MM.1S (cell line): Measurements from ENCODE around the gene FAM32A.
A peak's percentile ranks its signal among the peaks of the same experiment; 100 is the strongest.

Experiments used
- CTCF ChIP-seq: fragments of 300-600 bp; sonication (generic); IDR thresholded peaks from 2 replicates; pipeline ENCODE4 v1.5.1; 2016; ENCODE audit warnings: antibody characterized with exemption, low read length, mixed read lengths
- EZH2 ChIP-seq: fragments of 300-600 bp; sonication (generic); optimal IDR thresholded peaks from 2 replicates; pipeline ENCODE3; 2017; ENCODE audit warnings: low read depth, mild to moderate bottlenecking, antibody characterized with exemption, low read length, mixed read lengths
- EZH2phosphoT487 ChIP-seq: fragments of 300-600 bp; sonication (generic); IDR thresholded peaks from 2 replicates; pipeline ENCODE4 v1.6.1; 2018; ENCODE audit warnings: antibody characterized with exemption, low read length

GRCh38 chr19:16141043-16141442 is 44.2 kb upstream of the FAM32A start:
- TF ChIP-seq EZH2 (no peak), CTCF (peak; percentile 46), EZH2phosphoT487 (no peak)
